Right ventricle myocardium superior (tissue), 1 donor: ENCODE measurements around the gene IL21R. TPM values are rescaled to one million over a fixed set of nuclear protein-coding genes. Genes with fewer than 3 reads are reported as not detected.
"Not testable (repeated sequence)": the region's sequence is repeated elsewhere in the genome, so short reads cannot be mapped to it uniquely, and the experiment has no call there.

Experiments
- ATAC-seq: fragments of 200-7000 bp; cut with Tn5 transposase; one replicate; pipeline ENCODE4 v1.9.1; 2020; ENCODE audit warnings: mild to moderate bottlenecking; ENCODE audit not compliant: poor library complexity
- DNase-seq: peaks from one replicate; pipeline ENCODE4 v3.0.0-alpha.2; 2020
- intact Hi-C: fragments of 100-400 bp; cut with DNase I; formaldehyde crosslinking; loops from one replicate; pipeline ENCODE4 v1.11.2; 2022
- total RNA-seq: library from RNA; stranded (reverse); fragmentation: NEBNext Ultra II Directional; extraction: Animal tissue kit (Norgen Biotek cat#: 25700); gene quantifications from one replicate; pipeline ENCODE4 v1.2.1, GENCODE V29; 2021
- donor health status: DM: no; HTN: yes; CAD: no; lungs with severe emphysema.

The IL21R gene
- total RNA-seq, 1 donor from 2014 or later = 0.13 TPM

DNA sequence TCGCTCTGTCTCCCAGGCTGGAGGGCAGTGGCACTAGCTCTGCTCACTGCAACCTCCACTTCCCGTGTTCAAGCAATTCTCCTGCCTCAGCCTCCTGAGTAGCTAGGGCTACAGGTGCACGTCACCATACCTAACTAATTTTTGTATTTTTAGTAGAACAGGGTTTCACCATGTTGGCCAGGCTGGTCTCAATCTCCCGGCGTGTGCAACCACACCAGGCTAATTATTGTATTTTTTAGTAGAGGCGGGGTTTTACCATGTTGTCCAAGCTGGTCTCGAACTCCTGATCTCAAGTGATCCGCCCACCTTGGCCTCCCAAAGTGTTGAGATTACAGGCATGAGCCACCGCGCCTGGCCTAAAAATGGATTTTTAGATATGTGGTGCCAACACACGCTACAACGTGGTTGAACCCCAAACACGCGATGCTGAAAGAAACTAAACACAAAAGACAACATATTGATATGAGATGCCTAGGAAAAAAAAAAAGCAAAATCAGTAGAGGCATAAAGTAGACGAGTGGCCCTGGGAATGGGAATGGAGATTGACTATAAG lies 3.6 kb upstream of the IL21R start:
- DNase-seq, intact Hi-C loops, ATAC-seq: not testable (repeated sequence)

DNA sequence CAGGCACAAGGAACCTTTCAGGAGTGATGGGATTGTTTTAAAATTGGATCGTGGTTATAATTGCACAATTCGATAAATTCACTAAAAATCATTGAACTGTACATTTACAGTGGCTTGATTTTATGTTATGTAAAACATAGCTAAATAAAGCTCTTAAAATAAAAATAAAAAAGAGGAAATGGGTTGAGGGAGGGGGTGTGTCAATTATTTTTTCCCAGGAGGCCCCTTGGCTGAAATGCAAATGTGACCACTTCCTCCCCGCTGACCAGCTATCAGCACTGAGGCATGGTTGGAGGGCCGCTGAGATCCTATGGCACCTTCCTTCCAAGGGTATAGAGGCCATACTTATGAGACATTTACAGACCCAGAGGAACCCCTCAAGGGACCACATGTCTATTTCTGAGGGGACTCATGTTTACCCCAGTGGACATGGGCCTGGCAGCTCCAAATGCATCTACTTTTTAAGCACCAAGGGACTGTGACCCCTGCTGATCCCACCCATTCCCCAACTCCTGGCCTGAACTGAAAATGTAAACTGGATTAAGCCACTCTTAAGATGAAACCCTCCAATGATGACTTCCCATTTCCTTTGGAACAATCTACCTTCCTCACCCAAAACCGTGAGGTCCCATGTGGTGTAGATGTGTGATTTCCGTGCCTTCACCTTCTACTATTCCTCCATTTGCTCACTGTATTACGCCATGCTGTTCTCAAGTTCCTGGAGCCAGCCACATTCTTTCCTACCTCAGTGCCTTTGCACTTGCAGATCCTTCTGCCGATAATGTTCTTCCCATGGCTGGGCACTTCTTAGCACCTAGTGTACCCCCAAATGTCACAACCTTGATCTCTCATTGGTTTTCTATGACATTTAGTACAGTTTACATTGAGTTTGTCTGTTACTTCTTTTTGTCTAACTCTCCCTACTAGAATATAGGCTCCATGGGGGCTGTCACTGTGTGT lies 2.8 kb upstream of the IL21R start:
- intact Hi-C loops = no loop called here
- DNase-seq = no peak
- ATAC-seq = no peak

DNA sequence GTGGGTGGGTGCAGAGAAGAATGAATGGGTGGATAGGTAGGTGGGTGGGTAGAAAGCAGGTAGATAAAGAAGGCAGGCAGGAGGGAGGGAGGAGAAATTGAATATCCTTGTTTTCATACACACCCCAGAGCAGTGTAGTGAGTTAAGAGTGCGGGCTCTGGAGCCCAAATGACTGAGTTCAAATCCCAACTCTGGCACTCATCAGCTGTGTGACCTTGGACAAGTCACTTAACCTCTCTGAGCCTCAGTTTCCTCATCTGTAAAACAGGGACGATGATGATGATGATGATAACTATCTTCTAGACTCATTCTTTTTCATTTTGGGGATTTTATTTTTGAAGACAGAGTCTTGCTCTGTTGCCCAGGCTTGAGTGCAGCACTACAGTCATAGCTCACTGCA lies 2.0 kb upstream of the IL21R start:
- DNase-seq = no peak
- intact Hi-C loops = no loop called here
- no peak for ATAC-seq

DNA sequence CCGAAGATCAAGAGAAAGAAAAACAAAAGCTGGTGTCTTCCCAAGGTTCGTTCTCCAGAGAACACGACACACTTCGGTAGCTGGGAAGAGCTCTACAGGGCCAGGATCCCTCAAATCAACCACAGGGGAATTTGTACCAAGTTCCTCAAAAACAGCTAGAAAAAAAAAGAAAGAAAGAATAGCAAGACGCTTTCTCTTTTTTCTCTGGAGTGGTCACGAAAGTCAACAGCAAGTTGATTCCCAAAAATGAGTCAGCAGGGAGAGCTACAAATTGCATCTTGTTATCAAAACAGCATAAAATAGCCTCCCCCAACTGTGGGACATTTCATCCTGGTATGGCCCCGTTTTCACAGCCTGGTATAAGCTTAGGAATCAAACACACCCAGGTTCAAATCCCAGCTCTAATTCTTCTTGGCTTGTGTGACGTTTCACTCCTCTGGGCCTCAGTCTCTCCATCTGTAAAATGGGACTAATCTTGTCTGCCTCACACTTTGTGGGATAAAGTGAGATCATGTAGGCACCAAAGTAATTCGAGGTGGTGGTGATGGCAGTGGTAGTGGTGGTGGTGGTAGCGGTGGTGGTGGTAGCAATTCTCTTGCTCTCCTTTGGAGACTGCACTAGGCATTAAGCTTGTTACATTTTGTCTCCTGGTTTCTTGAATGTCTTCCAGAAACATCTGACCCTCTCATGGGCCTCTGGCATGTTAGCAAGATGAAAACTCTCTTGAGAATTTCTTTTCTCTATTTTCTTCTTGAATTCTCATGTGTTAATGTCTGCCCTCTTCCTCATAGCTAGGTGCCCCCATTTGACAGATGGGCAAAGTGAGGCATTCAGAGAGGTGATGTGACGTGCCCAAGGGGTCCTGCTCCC lies 988 bp upstream of the IL21R start:
- intact Hi-C loops = no loop called here
- DNase-seq = no peak

DNA sequence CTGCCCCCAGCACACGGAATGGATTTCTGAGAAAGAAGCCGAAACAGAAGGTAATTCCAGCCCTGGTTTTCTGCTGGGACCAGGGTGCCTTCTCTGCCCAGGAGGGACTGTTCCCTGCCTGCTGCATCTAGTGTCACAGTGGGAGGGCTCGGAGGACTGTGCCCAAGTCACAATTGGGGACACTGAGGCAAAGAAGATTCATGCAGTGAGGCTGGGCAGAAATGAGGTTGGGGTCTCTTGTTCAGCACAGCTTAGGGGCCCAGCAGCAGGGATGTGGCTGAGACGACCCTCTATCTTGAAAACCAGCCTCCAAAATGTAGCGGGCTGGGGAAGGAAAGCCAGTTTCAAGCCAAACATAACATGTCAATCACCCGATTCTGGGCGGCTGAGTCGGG lies 592 bp downstream of the IL21R start:
- intact Hi-C loops = no loop called here
- DNase-seq = no peak
- no peak for ATAC-seq

More for the DNA sequence above, 988 bp upstream of the IL21R start:
- no peak for ATAC-seq

DNA sequence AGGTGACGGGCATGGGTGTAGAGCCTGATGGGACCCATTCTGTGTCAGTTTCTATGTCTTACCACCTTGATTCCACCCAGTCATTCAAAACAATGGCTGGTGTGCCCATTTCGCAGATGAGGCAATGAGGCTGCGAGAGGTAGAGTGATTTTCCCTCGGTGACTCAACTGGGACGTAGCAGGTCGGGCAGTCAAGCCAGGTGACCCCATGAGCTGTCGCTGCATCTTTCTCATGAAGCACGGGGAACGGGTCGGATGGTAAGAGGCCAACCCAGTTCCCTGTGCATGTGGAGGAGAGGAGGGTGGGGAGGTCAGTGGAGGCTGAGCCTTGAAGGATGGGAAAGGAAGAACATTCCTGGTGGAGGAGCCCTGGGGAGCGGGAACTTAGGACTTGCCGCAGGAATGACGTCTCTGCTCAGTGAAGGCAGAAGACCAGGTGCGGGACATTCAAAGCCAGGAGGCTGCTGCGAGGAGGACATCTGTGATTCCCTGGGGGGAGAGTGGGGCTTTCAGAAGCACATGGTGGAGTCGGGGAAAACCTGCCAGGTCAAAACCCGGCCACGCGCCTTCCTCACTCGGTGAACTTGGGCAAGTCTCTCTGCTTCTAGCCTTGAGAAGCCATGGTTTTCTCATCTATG lies 1.1 kb downstream of the IL21R start:
- no peak for DNase-seq
- intact Hi-C loops = no loop called here
- ATAC-seq = no peak

DNA sequence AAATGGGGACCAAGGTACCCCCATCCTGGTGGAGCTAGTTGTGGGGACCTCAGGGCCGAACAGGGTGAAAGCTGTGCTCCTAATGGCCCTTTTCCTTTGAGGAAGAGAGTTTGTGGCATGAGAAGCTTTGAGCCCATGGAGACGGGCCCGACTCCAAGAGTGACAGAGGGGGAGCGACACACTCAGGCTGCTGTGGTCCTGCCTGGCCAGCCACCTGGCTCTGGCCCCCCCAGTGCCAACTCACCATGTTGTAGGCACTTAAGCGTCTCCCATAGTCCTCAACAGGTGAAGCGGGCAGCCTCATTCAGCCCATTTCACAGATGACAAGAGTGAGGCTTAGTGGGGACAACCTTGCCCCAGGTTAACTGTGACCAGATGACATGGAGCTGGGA lies 1.6 kb downstream of the IL21R start:
- no peak for DNase-seq
- ATAC-seq = no peak
- intact Hi-C loops = no loop called here

DNA sequence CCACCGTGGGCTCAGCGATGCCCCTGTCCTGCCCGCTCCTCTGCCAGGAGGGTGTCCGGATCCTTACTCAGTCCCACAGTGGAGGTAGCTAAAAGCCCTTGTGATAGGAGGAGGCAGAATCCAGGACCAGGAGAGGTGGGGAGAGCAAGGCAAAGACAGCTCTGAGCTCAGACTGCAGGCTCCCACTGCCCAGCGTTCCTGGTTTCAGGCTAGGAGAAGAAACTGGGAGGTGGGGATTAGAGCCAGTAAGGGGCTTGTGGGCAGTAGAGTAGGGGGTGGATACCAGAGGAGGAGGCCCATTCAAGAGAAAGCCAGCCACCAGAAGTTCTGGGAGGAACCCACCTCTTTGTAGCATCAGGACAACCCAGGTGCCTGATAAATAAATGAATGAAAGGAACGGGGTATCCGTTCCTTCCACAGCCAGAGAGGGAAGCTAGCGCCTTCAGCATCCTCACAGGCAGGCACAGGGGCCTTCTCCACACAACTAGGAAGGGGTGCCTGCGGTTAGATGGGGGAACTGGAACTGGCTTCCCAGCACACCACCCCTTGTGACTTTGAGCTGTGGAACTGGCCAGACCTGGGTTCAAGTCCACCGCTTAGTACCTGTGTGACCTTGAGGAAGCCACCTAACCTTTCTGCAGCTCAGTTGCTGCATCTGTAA lies 2.3 kb downstream of the IL21R start:
- ATAC-seq = no peak

DNA sequence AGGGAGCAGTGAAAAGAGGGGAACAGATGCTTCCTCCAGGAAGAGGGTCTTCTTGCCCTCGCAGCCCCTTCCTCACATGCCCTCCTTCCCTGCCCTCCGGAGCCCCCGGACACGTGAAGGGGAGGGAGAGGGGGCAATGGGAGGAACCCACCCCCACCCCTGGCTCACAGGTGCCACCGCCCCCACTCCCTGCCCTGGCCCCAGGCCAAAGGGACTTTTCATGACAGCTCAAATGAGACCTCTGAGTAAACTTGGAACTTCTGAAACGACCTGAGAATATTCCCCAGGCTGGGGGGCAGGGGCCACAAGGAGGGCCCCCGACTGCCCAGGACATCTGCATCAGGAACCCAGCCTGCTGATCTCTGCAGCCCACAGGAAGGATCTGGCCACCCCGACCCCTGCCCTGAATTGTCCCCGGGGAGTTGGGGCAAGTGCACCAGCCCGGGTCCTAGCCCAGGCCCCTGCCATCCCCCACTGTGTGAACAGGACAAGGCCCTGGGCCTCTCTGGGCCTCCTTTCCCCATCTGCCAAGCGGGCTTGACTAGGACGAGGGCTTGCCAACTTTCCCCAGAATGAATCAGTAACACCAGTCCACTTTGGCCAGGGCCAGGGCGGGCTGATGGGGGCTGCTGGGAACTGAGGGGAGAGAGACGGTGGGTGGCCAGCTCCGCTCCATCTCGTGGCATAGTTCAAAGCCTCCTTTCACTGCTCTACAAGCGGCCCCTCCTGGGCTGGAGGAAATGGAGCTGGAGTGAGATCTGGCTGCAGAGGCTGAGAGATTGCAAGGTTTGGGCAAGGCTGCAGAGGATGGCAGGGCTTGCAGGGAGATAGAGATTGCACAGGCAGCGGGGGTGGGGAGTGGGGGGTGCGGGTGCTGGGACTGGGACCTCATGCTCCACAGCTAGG lies 3.8 kb downstream of the IL21R start:
- no peak for DNase-seq
- no peak for ATAC-seq
- intact Hi-C loops = no loop called here

More for the DNA sequence above, 2.3 kb downstream of the IL21R start:
- no peak for DNase-seq
- intact Hi-C loops = no loop called here

DNA sequence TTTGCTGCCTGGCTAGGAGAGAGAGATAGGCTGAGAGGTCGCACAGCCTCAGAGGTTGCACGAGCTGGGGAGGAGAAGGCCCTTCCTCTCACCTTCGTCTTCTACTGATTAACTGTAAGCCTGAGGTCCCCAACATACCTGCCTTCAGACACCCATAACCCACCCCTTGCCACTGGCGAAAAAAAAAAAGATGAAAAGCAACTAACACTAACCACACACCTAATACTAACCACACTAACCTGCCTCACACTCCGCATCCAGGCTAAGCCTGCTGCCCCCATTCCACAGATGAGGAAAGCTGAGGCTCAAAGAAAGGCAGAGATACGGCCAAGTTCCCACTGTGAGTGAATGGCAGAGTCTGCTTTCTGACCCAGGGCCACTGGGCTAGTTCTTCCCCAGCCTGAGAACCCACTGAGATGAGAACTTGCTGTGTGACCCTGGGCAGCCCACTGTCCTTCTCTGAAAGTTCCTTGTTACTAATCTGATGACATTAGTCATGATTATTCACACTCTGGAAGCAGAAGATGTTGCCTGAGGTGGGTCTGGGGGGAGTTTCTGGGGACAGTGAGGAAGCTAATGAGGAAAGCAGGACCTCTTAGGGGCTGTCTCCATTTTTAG lies 4.6 kb downstream of the IL21R start:
- ATAC-seq = no peak
- intact Hi-C loops = no loop called here
- DNase-seq = no peak

DNA sequence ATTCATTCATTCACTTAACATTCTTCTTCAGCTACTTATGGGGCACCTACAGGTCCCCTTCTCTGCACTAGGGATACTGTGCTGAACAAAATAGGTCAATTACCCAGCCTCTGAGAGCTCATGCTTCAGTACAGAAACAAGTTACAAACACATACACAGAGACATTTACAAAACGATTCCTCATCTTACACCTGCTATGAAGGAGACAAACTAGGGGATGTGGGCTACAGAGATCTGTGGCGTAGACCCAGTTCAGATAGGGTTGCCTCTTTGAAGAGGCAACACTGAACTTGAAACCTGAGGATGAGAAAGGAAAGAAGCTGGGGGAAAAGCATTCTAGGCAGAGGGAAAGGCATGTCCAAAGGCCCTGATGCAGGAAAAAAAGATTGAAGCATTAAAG lies 5.2 kb downstream of the IL21R start:
- intact Hi-C loops = no loop called here
- DNase-seq (no peak), ATAC-seq (no peak)

DNA sequence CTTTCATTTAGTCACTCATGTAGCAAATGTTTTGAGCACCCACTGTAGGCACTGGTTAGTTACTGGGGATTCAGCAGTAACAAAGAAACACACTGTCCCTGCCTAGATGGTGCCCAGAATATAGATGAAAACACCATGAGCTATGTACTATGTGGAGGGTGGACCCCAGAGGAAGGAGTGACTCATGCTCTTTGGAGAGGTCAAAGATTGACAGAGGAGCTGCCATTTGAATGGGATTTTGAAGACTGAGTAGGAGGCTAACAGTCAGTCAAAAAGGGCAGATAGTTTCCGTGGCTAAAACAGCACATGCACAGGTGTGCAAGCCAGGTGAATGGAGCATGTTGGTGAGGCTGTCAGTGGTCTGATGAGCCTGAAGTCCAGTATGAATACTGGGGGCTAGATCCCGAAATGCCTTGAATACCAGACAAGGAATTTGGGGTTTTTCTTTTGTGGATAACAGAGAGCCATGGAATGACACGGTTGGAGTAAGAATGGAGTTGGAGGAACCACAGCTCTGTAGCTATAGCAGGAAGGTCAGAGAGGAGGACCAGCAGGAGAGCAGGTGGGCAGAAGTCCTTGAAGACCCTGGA lies 6.1 kb downstream of the IL21R start:
- DNase-seq = no peak
- intact Hi-C loops = no loop called here
- ATAC-seq = no peak

DNA sequence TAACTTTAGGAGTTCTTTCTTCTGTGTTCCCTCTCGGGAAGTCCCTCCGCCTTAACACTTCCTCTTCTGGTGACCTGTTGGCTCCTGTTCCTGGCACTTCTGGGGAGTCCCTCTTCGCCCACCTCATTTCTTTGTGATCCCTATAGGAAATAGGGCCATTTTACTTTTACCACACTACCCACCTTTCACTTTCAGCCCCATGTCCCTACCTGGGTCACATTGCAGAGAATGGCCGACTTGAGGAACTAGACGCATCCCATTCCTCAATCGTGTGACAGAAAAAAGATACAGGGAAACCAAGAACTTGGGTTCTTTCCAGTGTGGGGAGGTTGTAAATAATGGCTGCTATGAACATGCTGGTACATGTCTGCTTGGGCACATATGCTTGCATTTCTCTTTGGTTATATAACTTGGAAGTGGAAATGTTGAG lies 6.6 kb downstream of the IL21R start:
- intact Hi-C loops = no loop called here
- DNase-seq (no peak), ATAC-seq (no peak)

DNA sequence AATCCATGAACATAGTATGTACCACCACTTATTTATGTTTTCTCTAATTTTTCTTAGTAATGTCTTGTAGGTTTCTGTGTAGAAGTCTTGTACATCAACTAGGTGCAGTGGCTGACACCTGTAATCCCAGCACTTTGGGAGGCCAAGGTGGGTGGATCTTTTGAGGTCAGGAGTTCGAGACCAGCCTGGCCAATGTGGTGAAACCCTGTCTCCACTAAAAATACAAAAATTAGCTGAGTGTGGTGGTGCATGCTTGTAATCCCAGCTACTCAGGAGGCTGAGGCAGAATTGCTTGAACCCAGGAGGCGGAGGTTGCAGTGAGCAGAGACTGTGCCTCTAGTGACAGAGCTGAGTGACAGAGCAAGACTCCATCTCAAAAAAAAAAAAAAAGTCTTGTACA lies 8.0 kb downstream of the IL21R start:
- DNase-seq, intact Hi-C loops, ATAC-seq: not testable (repeated sequence)

DNA sequence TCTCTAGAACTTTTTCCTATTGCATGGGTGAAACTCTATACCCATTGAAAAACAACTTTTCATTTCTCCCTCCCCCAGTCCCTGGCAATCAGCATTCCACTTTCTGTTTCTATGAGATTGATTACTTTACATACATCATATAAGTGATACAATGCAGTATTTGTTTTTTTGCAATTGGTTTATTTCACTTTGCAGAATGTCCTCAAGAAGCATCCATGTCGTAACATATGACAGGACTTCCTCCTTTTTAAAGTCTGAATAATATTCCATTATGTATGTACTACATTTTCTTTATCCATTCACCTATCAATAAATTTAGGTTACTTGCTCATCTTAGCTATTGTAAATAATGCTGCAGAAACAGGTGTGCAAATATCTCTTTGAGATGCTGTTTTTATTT lies 8.8 kb downstream of the IL21R start:
- ATAC-seq (no peak), DNase-seq (no peak)
- intact Hi-C loops = no loop called here

DNA sequence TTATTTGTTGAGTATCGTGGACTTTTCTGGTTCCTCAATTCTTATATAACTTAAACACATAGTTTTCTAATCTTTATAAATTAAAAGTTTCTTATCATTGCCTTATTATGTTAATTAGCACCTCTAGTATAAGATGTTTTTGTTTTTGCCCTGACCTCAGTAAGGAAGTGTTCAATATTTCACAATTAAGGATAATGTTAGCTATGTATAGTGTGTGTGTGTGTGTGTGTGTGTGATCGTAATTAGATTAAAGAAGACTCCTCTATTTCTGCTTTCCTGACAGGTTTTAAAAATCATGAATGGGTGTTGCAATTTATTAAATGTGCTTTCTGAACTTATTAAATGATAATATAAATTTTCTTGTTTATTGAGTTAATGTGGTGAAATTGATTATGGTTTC lies 12.0 kb downstream of the IL21R start:
- no peak for DNase-seq
- ATAC-seq = no peak
- intact Hi-C loops = no loop called here
